Left forelimb (tissue), 1 donor: ENCODE data around the gene LY6G5B.

Experiments
- DNase-seq: peaks from one replicate; pipeline ENCODE4 v3.0.0-alpha.2; 2018; ENCODE audit warnings: low spot score

Gene LY6G5B

DNA sequence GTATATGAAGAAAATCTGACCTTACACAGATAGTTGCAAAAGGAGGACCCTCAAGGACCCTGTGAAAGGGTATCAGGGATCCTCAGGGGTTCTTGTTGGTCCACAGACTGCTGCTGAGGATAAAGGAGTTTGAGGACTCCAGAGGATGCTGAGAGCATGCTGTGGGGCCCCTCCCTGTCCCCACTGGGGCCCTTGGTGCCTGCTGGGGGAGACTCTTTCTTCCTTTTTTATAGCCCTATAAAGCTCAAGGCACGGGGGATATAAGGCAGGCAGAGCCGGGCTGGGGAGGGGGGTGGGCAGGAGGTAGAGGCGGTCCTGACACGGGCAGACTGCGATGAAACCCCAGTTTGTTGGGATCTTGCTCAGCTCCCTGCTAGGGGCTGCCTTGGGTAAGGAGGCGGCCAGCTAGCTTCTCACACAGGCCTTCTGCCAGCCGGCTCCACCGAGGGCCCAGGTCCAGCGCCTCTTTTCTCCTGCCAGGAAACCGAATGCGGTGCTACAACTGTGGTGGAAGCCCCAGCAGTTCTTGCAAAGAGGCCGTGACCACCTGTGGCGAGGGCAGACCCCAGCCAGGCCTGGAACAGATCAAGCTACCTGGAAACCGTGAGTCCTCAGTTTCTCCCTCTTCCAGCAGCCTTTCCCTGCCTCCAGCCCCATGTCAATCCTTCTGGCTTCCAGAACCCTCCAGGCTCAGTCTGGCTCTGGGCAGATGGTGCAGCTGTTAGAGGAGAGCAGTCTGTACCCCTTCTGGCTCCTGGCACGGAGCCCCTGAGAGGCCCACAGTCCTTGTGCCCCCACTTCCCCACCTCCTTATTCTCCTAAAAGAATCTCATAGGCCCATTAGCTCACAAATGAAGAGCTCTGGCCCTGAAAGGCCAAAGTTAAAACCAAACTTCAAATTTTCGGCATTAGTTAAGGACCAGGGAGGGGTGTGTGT is 45.5 kb downstream of the LY6G5B start, which contains the start of gene LY6G6D:
LY6G6D (plus strand) TSS at position 327 of the 937 bp plus-strand sequence; CDS start at position 335, 8 bp downstream.
- no peak for DNase-seq

DNA sequence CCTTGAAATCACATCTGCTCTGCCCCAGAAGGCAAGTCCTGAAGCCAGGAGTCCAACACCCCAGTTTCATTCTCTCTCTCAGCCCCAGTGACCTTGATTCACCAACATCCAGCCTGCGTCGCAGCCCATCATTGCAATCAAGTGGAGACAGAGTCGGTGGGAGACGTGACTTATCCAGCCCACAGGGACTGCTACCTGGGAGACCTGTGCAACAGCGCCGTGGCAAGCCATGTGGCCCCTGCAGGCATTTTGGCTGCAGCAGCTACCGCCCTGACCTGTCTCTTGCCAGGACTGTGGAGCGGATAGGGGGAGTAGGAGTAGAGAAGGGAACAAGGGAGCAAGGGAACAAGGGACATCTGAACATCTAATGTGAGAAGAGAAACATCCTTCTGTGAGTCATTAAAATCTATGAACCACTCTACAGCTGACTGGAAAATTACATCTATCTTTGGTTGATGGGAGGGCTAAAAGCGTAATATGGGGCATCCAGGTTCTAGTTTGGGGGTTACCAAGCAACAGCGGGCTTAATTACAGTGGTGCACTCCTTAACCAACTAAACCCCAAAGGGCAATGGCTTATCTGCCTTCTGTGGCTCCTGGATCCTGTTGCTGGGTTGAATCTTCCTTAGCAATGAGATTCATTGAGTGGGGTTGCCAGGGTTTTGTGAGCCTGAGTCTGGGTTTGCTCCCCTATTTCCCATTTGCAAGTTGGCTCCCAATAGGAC is 47.9 kb downstream of the LY6G5B start:
- DNase-seq: peak; percentile 63

DNA sequence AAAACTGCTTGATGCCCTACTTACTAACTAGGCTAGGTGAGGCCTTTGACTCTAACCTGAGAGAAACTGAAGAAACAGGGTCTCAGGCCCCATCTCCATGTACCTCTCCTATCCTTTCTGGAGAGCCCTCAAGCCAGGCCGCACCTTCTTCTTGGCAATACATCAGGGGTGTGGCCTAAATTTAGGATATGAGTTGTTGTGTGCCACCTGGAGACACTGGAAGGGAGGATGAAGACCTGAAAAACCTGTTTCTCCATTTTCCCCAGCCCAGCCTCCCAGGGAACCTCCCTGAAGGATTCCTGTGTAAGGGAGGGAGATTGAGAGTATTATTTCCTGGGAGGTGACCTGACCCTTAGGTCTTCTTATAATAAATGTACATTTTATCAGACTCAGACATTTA is 48.5 kb downstream of the LY6G5B start:
- no peak for DNase-seq

DNA sequence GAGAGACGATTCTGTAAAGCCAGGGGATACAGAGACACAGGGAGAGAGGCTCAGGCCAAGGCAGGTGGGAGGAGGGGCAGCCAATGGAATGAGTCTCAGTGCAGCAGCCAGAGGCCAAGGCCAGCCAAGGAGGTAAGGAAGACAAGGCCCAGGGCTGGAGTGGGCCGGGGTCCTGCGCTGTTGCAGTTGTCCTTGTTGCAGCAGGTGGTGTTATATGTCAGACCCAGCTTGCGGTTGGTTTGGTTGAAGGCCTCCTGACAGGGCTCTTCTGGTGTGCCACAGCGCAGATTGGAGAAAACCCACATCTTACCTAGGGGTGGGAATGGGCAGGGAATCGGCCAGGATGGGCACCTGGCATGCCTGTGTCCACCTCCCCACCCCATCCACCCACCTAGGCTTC is 49.2 kb downstream of the LY6G5B start:
- no peak for DNase-seq

DNA sequence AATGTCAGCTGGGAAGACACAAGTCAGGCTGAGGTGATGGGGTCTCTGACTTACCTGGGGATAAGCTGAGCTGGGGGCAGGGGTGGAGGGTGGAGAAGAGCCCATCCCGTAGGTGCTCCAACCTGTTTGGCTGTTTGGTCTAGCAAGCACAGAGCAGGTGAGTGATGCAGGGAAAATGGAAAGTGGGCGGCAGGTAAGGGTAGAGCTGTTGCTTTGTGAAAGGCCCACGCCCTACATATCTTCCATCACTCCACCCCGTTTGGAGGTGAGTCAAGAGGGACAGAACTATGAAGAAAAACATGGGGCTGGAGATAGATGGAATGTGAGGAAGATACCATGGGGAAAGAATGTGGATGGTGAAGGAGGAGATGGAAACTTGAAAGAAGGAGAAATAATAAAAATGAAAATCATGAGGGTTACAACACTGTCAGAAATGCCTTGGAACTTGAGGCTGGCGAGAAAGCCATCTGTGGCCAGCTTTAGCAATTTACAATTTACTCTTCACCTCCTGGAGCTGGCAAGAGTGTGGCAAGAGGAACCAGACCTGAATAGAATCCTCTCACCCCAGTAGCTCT is 50.5 kb downstream of the LY6G5B start:
- DNase-seq: no peak

- no peak for DNase-seq
Observed at GRCh38 chr6:31721351-31722020, 51.7 kb downstream of the LY6G5B start, which contains the start of gene LY6G6C. LY6G6C (minus strand) TSS chr6:31721746; CDS start chr6:31721679, 67 bp downstream.

GRCh38 chr6:31722173-31722572 is 52.4 kb downstream of the LY6G5B start:
- no peak for DNase-seq
